ENCODE data around the gene IFI27L1. TPM values are rescaled to one million over a fixed set of nuclear protein-coding genes. Genes with fewer than 3 reads are reported as not detected.

The IFI27L1 gene
- total RNA-seq, 1 experiment from 2014 or later, result 7.8 TPM

DNA sequence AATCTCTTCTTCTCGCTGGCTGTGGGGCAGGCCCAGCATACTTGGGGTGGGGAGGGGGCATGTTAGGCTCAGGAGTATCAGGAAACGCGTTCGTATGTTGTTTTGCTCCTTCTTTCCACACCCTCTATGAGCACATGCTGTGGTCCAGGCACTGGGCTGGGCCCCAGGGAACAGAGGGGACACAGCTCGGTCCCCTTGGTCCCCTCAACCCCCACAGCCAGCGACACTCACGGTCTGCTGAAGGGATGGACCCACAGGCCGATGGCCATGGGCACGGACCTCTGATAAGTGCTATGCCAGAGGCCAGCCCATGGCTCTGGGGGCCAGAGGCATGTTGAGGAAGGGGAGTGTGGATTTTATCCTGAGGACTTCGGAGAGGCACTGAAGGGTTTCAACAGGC is 35.6 kb downstream of the IFI27L1 start:
- Histone ChIP-seq H3K27me3 (ENCODE audit: low read length) (0 out of 2 replicates have a peak, but pooled peaks cover 4% of the 10 kb centered on the region), H3K9me2 (replicated peaks; ENCODE audit: insufficient read depth, low read length) (no peaks in the 10 kb centered on the region), H3K4me2 (ENCODE audit: low read depth, low read length, poor library complexity, severe bottlenecking) (no peak overlapping the region), H3K36me3 (ENCODE audit: insufficient read depth, low read length) (no peaks in the 10 kb centered on the region), H3K9me3 (ENCODE audit: low read length) (no peaks in the 10 kb centered on the region), H2AFZ (ENCODE audit: low read length) (no peak overlapping the region), H4K20me1 (ENCODE audit: insufficient read depth, low read depth, low read length) (no peaks in the 10 kb centered on the region), H3K27ac (ENCODE audit: low read length) (no peak overlapping the region), H3K9ac (ENCODE audit: low read length) (no peak overlapping the region), H3K4me3 (ENCODE audit: low read length) (no peak overlapping the region), H3K79me2 (ENCODE audit: low read length) (no peaks in the 10 kb centered on the region), H3K4me1 (ENCODE audit: low read length) (no peaks in the 10 kb centered on the region)
- no peak for DNase-seq

DNA sequence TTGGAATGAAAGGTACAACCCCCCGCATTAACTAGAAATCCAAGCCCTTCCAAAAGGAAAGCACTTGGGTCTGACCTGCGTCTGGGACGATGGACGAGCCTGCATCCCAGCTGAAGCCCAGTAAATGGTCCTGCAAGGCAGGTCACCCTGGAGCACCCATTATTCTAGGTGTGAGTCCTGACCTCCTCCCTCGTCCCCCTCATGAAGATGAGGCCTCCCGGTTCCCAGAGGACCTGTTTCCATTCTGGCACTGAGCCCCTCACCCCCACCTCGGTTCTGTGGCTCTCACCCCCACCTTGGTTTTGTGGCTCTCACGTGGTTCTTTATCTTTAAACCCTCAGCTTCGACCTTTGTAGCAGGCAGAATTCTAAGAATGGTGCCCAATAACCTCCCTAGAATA is 36.7 kb downstream of the IFI27L1 start:
- Histone ChIP-seq H3K4me3 (ENCODE audit: low read length) (no peak overlapping the region), H3K27me3 (ENCODE audit: low read length) (0 out of 2 replicates have a peak, but pooled peaks cover 4% of the 10 kb centered on the region), H4K20me1 (ENCODE audit: insufficient read depth, low read depth, low read length) (no peaks in the 10 kb centered on the region), H3K4me2 (ENCODE audit: low read depth, low read length, poor library complexity, severe bottlenecking) (no peak overlapping the region), H3K9ac (ENCODE audit: low read length) (no peak overlapping the region), H3K9me3 (ENCODE audit: low read length) (no peaks in the 10 kb centered on the region), H3K9me2 (replicated peaks; ENCODE audit: insufficient read depth, low read length) (no peaks in the 10 kb centered on the region), H3K36me3 (ENCODE audit: insufficient read depth, low read length) (no peaks in the 10 kb centered on the region), H3K27ac (ENCODE audit: low read length) (no peak overlapping the region), H3K79me2 (ENCODE audit: low read length) (no peaks in the 10 kb centered on the region), H3K4me1 (ENCODE audit: low read length) (no peaks in the 10 kb centered on the region), H2AFZ (ENCODE audit: low read length) (no peak overlapping the region)
- no peak for DNase-seq

DNA sequence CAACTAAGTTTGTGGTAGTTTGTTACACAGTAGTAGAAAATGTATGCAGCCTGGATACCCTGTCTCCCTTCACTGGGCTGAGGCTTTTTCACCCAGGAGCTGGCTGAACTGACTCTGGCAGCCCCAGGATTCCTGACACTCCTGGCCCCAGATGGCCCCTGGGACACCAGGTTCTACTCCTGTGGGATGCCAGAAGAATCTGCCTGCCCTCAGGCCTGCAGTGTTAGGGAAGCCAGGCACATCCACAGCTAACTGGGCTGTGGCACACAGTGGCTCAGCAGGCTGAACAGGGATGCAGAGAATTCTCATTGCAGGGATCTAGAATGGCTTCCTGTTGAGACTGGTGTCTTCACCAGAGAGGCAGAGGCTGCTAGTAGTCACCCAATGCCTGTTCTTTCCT is 38.0 kb downstream of the IFI27L1 start:
- Histone ChIP-seq H3K9ac (ENCODE audit: low read length) (no peak overlapping the region), H3K9me2 (replicated peaks; ENCODE audit: insufficient read depth, low read length) (no peaks in the 10 kb centered on the region), H3K79me2 (ENCODE audit: low read length) (no peaks in the 10 kb centered on the region), H3K36me3 (ENCODE audit: insufficient read depth, low read length) (no peaks in the 10 kb centered on the region), H3K4me1 (ENCODE audit: low read length) (no peaks in the 10 kb centered on the region), H3K4me2 (ENCODE audit: low read depth, low read length, poor library complexity, severe bottlenecking) (no peak overlapping the region), H4K20me1 (ENCODE audit: insufficient read depth, low read depth, low read length) (no peaks in the 10 kb centered on the region), H2AFZ (ENCODE audit: low read length) (no peak overlapping the region), H3K27me3 (ENCODE audit: low read length) (0 out of 2 replicates have a peak, but pooled peaks cover 4% of the 10 kb centered on the region), H3K9me3 (ENCODE audit: low read length) (no peaks in the 10 kb centered on the region), H3K4me3 (ENCODE audit: low read length) (no peak overlapping the region), H3K27ac (ENCODE audit: low read length) (no peak overlapping the region)
- no peak for DNase-seq

DNA sequence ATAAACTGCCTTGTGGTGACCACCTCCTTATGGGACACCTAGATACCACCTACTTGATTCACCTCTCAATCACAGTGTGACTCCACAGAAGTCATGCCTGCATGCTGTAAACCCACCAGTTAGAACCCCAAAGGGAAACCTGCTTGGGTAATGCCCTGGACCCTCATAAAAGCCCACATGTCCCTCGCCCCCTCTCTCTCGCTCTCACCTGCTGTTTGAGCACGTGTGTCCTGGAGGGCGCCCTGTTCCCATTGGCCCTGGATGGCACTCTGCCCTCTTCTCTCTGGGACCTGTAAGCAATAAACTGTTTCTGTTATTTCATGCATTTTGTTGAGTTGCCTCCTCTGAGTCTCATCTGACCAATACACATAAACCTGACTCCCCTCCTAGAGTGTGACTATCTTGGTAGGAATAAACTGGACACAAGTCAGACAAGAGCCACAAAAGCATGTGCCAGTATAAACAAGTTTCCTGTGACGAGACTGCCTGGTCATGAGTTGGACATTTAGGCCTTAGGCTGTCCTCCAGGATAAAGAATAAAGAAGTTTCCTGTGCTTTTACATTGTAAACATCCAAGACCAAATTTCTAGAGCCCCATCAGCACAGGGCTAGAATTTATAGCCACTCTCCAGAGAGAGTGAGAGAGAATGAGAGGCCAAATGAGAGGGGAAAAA is 39.7 kb downstream of the IFI27L1 start:
- Histone ChIP-seq H3K79me2 (ENCODE audit: low read length) (no peaks in the 10 kb centered on the region), H4K20me1 (ENCODE audit: insufficient read depth, low read depth, low read length) (no peaks in the 10 kb centered on the region), H2AFZ (ENCODE audit: low read length) (no peak overlapping the region), H3K27ac (ENCODE audit: low read length) (no peak overlapping the region), H3K4me2 (ENCODE audit: low read depth, low read length, poor library complexity, severe bottlenecking) (no peak overlapping the region), H3K36me3 (ENCODE audit: insufficient read depth, low read length) (no peaks in the 10 kb centered on the region), H3K9me3 (ENCODE audit: low read length) (no peaks in the 10 kb centered on the region), H3K9ac (ENCODE audit: low read length) (no peak overlapping the region), H3K27me3 (ENCODE audit: low read length) (0 out of 2 replicates have a peak, but pooled peaks cover 4% of the 10 kb centered on the region), H3K4me3 (ENCODE audit: low read length) (no peak overlapping the region), H3K4me1 (ENCODE audit: low read length) (no peaks in the 10 kb centered on the region), H3K9me2 (replicated peaks; ENCODE audit: insufficient read depth, low read length) (no peaks in the 10 kb centered on the region)
- no peak for DNase-seq

DNA sequence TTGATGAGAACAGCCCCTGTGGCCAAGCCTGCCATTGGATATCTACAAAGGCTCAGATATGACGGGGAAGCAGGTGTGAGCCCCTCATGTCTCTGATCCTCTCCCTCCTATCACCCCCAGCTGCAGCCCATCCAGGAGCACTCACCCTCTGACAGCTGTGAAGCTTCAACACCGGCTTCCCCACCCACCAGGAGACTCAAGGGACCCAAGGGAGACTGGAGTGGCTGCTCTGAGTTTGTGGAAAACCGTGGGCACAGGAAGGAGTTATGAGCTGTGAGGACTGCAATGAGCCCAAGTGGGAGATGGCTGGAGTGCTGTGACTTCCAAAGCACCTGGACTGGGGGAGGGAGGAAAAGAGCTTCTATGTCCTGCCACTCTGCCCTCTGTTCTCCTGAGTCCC is 40.4 kb downstream of the IFI27L1 start:
- Histone ChIP-seq H3K4me2 (ENCODE audit: low read depth, low read length, poor library complexity, severe bottlenecking) (no peak overlapping the region), H2AFZ (ENCODE audit: low read length) (no peak overlapping the region), H3K36me3 (ENCODE audit: insufficient read depth, low read length) (no peaks in the 10 kb centered on the region), H3K27me3 (ENCODE audit: low read length) (0 out of 2 replicates have a peak, but pooled peaks cover 4% of the 10 kb centered on the region), H3K79me2 (ENCODE audit: low read length) (no peaks in the 10 kb centered on the region), H3K9me2 (replicated peaks; ENCODE audit: insufficient read depth, low read length) (no peaks in the 10 kb centered on the region), H3K4me3 (ENCODE audit: low read length) (no peak overlapping the region), H3K9me3 (ENCODE audit: low read length) (no peaks in the 10 kb centered on the region), H3K27ac (ENCODE audit: low read length) (no peak overlapping the region), H4K20me1 (ENCODE audit: insufficient read depth, low read depth, low read length) (no peaks in the 10 kb centered on the region), H3K9ac (ENCODE audit: low read length) (no peak overlapping the region), H3K4me1 (ENCODE audit: low read length) (no peaks in the 10 kb centered on the region)
- no peak for DNase-seq

DNA sequence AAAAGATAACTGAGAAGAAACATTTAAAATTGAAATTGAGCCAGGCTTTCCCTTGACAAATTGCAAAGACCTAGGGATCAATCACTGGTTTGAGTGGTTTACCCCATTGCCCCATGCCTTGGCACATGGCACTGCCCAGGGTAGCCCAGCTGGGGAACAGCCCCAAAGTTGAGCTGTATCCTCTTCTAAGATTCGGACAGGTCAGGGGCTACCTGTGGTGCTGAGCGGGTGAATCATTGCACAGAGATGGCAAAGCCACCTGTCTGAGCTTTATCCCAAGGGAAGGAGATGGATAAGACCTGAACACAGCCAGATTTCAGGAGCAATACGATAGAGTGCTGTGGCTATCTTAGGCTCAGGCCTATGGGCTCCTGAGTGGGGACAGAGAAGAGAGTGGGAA is 41.3 kb downstream of the IFI27L1 start:
- H3K4me2 ChIP-seq (ENCODE audit: low read depth, low read length, poor library complexity, severe bottlenecking), result no peak overlapping the region
- no peaks in the 10 kb centered on the region for H3K36me3 ChIP-seq (ENCODE audit: insufficient read depth, low read length)
- no peak overlapping the region for H2AFZ ChIP-seq (ENCODE audit: low read length)
- no peak overlapping the region for H3K9ac ChIP-seq (ENCODE audit: low read length)
- DNase-seq, result no peak
- no peaks in the 10 kb centered on the region for H4K20me1 ChIP-seq (ENCODE audit: insufficient read depth, low read depth, low read length)
- no peak overlapping the region for H3K4me3 ChIP-seq (ENCODE audit: low read length)
- H3K9me3 ChIP-seq (ENCODE audit: low read length), result no peaks in the 10 kb centered on the region
- H3K9me2 ChIP-seq (replicated peaks; ENCODE audit: insufficient read depth, low read length), result no peaks in the 10 kb centered on the region
- H3K4me1 ChIP-seq (ENCODE audit: low read length), result no peaks in the 10 kb centered on the region
- 0 out of 2 replicates have a peak, but pooled peaks cover 4% of the 10 kb centered on the region for H3K27me3 ChIP-seq (ENCODE audit: low read length)
- H3K27ac ChIP-seq (ENCODE audit: low read length), result no peak overlapping the region
- no peaks in the 10 kb centered on the region for H3K79me2 ChIP-seq (ENCODE audit: low read length)

DNA sequence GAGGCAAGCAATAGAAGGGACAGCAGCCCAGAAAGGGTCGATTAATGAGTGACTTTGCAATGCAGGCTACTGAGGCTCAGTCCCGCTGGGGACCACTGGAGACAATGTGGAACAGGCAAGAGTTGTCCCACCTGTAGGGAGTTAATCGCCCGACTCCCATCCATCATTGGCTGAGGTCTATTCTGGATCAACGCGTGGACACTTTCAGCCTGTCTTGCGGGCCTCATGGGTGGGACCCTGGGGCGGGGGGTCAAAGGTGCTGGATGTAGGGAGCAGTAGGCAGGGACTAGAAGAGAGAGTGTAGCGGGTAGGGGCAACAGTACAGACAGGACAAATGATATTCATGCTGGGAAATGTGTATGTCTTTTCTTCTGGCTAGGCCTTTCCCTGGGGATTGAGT is 42.2 kb downstream of the IFI27L1 start:
- Histone ChIP-seq H4K20me1 (ENCODE audit: insufficient read depth, low read depth, low read length) (no peaks in the 10 kb centered on the region), H2AFZ (ENCODE audit: low read length) (no peak overlapping the region), H3K9me2 (replicated peaks; ENCODE audit: insufficient read depth, low read length) (no peaks in the 10 kb centered on the region), H3K4me1 (ENCODE audit: low read length) (no peaks in the 10 kb centered on the region), H3K9ac (ENCODE audit: low read length) (no peak overlapping the region), H3K9me3 (ENCODE audit: low read length) (no peaks in the 10 kb centered on the region), H3K27ac (ENCODE audit: low read length) (no peak overlapping the region), H3K79me2 (ENCODE audit: low read length) (no peaks in the 10 kb centered on the region), H3K4me2 (ENCODE audit: low read depth, low read length, poor library complexity, severe bottlenecking) (no peak overlapping the region), H3K27me3 (ENCODE audit: low read length) (0 out of 2 replicates have a peak, but pooled peaks cover 4% of the 10 kb centered on the region), H3K4me3 (ENCODE audit: low read length) (no peak overlapping the region), H3K36me3 (ENCODE audit: insufficient read depth, low read length) (no peaks in the 10 kb centered on the region)
- DNase-seq, result no peak

DNA sequence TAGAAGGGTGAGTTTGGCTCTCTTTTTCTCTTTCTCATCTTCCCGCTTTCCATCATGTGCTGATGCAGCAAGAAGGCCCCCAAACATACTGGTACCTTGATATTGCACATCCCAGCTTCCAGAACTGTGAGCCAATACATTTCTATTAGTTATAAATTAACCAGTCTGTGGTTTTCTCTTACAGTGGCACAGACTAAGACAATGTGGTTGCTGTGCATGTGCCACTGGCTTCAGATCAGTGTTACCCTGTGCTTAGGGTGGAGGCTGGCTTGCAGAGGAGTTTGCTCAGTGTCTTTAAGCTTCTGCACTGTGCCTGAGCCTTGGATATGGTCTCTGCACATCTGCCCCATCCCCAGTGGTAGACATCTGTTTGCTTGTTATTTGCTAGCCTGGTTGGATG is 42.8 kb downstream of the IFI27L1 start:
- no peak overlapping the region for H3K27ac ChIP-seq (ENCODE audit: low read length)
- H3K9me3 ChIP-seq (ENCODE audit: low read length), result no peaks in the 10 kb centered on the region
- H3K4me3 ChIP-seq (ENCODE audit: low read length), result no peak overlapping the region
- H3K9ac ChIP-seq (ENCODE audit: low read length), result no peak overlapping the region
- DNase-seq, result no peak
- H3K36me3 ChIP-seq (ENCODE audit: insufficient read depth, low read length), result no peaks in the 10 kb centered on the region
- H3K4me1 ChIP-seq (ENCODE audit: low read length), result peaks cover 5% of the 10 kb centered on the region
- no peaks in the 10 kb centered on the region for H3K9me2 ChIP-seq (replicated peaks; ENCODE audit: insufficient read depth, low read length)
- H3K27me3 ChIP-seq (ENCODE audit: low read length), result 0 out of 2 replicates have a peak, but pooled peaks cover 4% of the 10 kb centered on the region
- no peak overlapping the region for H2AFZ ChIP-seq (ENCODE audit: low read length)
- no peaks in the 10 kb centered on the region for H3K79me2 ChIP-seq (ENCODE audit: low read length)
- H3K4me2 ChIP-seq (ENCODE audit: low read depth, low read length, poor library complexity, severe bottlenecking), result no peak overlapping the region
- H4K20me1 ChIP-seq (ENCODE audit: insufficient read depth, low read depth, low read length), result no peaks in the 10 kb centered on the region
